Epithelial cell of proximal tubule (primary cell): Measurements from ENCODE around the gene SLC16A11. TPM values are rescaled to one million over a fixed set of nuclear protein-coding genes. Genes with fewer than 3 reads are reported as not detected.

Source experiments
- DNase-seq: peaks from one replicate; pipeline ENCODE4 v3.0.0-alpha.2; 2011; ENCODE audit warnings: low read depth
- H3K4me3 ChIP-seq: 2 replicates; pipeline ENCODE4 v1.5.1; 2011; ENCODE audit warnings: low read depth, mild to moderate bottlenecking, low read length
- total RNA-seq: library from RNA; depleted of rRNA; stranded (reverse); fragments of >200 nt; gene quantifications from 2 replicates; pipeline ENCODE4 v1.2.3, GENCODE V29; 2015
- TF ChIP-seq, protein P1 (sequence below): conservative IDR thresholded peaks from 2 replicates; pipeline ENCODE4 v1.5.1; 2012; ENCODE audit warnings: low read depth, mild to moderate bottlenecking, low read length

SLC16A11 gene
- total RNA-seq, 1 donor from 2014 or later: not detected

DNA sequence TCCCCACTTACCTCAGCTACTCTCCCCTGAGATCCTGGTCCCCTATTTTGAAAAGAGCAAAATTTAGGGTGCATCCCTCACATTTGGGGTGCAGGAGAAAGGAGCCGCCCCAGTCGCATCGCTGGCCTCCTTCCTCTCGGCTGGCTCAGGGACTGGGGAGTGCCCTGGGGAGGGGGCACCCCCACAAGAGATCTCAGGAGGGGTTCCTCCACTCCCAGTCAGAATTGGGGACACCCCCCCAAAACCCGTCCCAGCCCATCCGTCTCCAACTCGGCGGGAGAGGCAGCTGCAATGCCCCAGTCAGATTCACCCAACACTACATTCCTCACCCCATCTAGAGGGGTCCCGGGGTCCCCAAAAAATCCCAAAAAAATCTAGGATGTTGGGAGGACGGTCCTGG, 24.5 kb downstream of the SLC16A11 start:
- no peak for DNase-seq
- H3K4me3 ChIP-seq: peak overlapping the region; percentile 60
- TF ChIP-seq, protein P1, sequence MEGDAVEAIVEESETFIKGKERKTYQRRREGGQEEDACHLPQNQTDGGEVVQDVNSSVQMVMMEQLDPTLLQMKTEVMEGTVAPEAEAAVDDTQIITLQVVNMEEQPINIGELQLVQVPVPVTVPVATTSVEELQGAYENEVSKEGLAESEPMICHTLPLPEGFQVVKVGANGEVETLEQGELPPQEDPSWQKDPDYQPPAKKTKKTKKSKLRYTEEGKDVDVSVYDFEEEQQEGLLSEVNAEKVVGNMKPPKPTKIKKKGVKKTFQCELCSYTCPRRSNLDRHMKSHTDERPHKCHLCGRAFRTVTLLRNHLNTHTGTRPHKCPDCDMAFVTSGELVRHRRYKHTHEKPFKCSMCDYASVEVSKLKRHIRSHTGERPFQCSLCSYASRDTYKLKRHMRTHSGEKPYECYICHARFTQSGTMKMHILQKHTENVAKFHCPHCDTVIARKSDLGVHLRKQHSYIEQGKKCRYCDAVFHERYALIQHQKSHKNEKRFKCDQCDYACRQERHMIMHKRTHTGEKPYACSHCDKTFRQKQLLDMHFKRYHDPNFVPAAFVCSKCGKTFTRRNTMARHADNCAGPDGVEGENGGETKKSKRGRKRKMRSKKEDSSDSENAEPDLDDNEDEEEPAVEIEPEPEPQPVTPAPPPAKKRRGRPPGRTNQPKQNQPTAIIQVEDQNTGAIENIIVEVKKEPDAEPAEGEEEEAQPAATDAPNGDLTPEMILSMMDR: no peak

- no peak for DNase-seq
- TF ChIP-seq, protein P1: no peak
These were observed 25.4 kb downstream of the SLC16A11 start for GRCh38 chr17:7018331-7018964.

GRCh38 chr17:7017827-7018200, 26.1 kb downstream of the SLC16A11 start:
- no peak overlapping the region for H3K4me3 ChIP-seq
- TF ChIP-seq, protein P1: no peak
- no peak for DNase-seq

More at GRCh38 chr17:7018331-7018964, 25.4 kb downstream of the SLC16A11 start:
- H3K4me3 ChIP-seq: no peak overlapping the region

DNA sequence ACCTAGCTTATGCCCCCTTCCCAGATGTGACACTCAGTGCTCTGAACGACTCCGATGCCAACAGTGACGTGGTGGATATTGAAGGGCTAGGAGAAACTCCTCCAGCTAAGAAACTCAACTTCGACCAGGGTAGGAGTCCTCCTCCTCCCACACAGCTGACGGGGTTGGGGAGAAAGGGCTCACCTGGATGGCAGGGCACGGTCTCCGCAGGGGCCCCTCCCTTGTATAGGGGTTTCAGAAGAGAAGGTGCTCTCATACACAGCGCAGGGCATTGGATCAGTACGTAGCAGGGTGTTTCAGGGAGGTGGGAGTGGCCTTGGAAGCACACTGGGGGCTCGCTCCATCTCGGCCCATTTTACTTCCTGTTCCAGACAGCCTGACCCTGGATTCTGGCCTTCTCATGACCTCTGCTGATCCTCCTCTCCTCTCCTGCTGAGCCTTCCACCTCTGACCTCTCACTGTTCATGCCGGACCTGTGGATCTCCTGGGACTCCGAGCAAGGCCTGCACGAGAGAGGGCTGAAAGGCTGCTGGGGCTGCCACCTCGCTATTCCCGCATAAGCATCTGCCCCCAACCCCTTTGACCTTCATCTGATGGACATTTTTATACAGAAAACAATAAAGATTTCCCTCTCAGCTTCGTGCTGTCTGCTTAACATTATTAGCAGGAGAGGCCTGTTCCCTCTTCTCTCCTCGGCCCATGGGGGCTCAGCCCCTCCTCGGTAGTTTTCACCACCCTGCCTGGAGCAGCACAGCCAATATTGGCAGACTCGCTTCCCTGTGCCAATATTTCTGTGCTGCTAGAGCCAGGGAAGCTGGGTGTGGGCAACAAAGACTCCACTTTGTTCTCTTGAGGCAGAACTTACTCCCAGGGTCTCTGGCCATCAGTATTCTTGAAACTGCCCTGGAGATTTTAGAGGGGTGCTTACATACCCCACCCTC, 26.7 kb downstream of the SLC16A11 start:
- TF ChIP-seq, protein P1: no peak
- no peak for DNase-seq
- H3K4me3 ChIP-seq: no peak overlapping the region

GRCh38 chr17:7016418-7016817, 27.5 kb downstream of the SLC16A11 start:
- TF ChIP-seq, protein P1: no peak
- no peak overlapping the region for H3K4me3 ChIP-seq

GRCh38 chr17:7014995-7015958, 28.6 kb downstream of the SLC16A11 start:
- DNase-seq: no peak
- TF ChIP-seq, protein P1: no peak

More at GRCh38 chr17:7016418-7016817, 27.5 kb downstream of the SLC16A11 start:
- no peak for DNase-seq

More at GRCh38 chr17:7014995-7015958, 28.6 kb downstream of the SLC16A11 start:
- H3K4me3 ChIP-seq: peak overlapping the region; percentile 95
